ENCODE data around the gene GNG11. TPM values are rescaled to one million over a fixed set of nuclear protein-coding genes. Genes with fewer than 3 reads are reported as not detected.

The GNG11 gene
- total RNA-seq, 3 donors from 2014 or later: 1.7 to 7.7 (median 3.4) TPM

DNA sequence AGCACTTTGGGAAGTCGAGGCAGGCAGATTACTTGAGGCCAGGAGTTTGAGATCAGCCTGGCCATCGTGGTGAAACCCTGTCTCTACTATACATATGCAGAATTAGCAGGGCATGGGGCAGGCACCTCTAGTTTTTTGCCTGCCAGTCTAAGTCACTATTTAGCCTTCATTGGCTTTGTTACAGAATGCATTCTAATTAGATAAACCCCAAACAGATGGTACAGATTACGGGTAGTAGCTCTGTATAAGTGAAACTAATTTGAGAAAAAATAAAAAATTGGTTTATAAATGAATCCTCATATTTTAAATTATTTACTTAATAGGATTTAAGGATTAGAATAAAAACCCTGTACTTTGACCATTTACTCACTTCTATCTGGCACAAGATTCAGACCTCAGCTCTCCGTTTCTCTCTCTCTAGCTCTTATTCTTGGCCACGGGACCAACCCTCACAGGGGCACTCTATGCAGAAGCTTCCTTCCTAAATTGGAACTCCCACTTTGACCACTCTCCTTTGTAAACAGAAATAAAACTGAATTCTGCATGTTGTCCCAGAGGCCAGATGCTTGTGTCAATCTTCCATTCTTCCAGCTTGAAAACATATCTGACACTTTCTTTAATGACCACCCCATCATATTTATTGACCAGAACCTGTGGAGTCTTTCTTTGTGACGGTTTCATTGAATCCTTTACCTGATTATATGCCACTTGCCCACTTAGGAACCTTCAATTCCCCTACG, 55.8 kb downstream of the GNG11 start:
- TF ChIP-seq, protein P1, sequence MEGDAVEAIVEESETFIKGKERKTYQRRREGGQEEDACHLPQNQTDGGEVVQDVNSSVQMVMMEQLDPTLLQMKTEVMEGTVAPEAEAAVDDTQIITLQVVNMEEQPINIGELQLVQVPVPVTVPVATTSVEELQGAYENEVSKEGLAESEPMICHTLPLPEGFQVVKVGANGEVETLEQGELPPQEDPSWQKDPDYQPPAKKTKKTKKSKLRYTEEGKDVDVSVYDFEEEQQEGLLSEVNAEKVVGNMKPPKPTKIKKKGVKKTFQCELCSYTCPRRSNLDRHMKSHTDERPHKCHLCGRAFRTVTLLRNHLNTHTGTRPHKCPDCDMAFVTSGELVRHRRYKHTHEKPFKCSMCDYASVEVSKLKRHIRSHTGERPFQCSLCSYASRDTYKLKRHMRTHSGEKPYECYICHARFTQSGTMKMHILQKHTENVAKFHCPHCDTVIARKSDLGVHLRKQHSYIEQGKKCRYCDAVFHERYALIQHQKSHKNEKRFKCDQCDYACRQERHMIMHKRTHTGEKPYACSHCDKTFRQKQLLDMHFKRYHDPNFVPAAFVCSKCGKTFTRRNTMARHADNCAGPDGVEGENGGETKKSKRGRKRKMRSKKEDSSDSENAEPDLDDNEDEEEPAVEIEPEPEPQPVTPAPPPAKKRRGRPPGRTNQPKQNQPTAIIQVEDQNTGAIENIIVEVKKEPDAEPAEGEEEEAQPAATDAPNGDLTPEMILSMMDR (IDR thresholded peaks at IDR 0.05): no peak
- no peak for ATAC-seq
- intact Hi-C loops (cut with DNase I, micrococcal nuclease): no loop called here
- Histone ChIP-seq H3K36me3 (ENCODE audit: low read depth) (no peaks in the 10 kb centered on the region), H3K4me1 (ENCODE audit: low read depth) (no peaks in the 10 kb centered on the region), H3K4me3 (no peak overlapping the region), H3K9me3 (no peaks in the 10 kb centered on the region)
- no peak for DNase-seq

Other genes starting within 250 kb of the GNG11 start
- under 1 TPM; 0.41 to 0.61 (median 0.46) TPM for gene TFPI2, start 31.0 kb upstream of the GNG11 start, total RNA-seq
- not detected for gene GNGT1, start 15.2 kb upstream of the GNG11 start, total RNA-seq
- 10 to 100 TPM; 16.4 to 21.4 (median 18.9) TPM for gene BET1, start 82.6 kb downstream of the GNG11 start, total RNA-seq